IMR-90 (cell line): ENCODE data around the gene KRTAP4-1.

Experiments used
- CTCF ChIP-seq: conservative IDR thresholded peaks from 2 replicates; pipeline ENCODE4 v1.5.1; 2012; ENCODE audit warnings: mild to moderate bottlenecking, low read depth, low read length, improper control_type of control experiment
- ELK1 ChIP-seq: fragments of 150-350 bp; IDR thresholded peaks from 2 replicates; pipeline ENCODE4 v1.6.1; 2016; ENCODE audit warnings: low read depth, mild to moderate bottlenecking, low read length, moderate library complexity, borderline replicate concordance
- POLR2A ChIP-seq: IDR thresholded peaks from 2 replicates; pipeline ENCODE4 v1.6.1; 2012; ENCODE audit warnings: mild to moderate bottlenecking, low read depth, low read length

DNA sequence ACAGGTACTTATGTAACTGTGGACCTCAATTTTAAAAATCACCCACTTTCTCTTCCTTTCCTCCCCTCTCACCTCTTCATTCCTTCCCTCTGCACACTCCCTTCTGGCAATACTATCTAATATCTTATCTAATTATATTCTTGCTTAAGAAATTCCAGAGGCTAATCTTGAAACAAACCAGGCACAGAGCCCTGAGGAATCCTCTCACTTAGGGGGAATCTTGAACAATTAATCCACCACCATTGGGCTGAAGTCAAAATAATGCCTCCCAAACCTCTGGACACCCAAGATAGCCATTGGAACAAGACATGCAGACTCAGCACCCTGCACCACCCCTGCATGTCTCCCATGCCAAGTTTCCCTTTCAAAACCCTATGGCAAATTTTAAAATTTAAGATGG, 43.4 kb downstream of the KRTAP4-1 start:
- TF ChIP-seq POLR2A (no peak), CTCF (no peak), ELK1 (no peak)
